Activated CD8-positive, alpha-beta memory T cell treated with anti-CD3 and anti-CD28 coated beads for 4 hours (primary cell): ENCODE results near the gene RAB7B.

Experiments
- DNase-seq, 2 donors: peaks; one replicate each; pipeline ENCODE4 v3.0.0-alpha.2; 2020; ENCODE audit warnings: low read depth in 2 of 2

Gene RAB7B

GRCh38 chr1:206022766-206023165, 19.6 kb upstream of the RAB7B start:
- DNase-seq: no peak

- no peak for DNase-seq
Measured at GRCh38 chr1:206021626-206022365, 18.6 kb upstream of the RAB7B start.

DNA sequence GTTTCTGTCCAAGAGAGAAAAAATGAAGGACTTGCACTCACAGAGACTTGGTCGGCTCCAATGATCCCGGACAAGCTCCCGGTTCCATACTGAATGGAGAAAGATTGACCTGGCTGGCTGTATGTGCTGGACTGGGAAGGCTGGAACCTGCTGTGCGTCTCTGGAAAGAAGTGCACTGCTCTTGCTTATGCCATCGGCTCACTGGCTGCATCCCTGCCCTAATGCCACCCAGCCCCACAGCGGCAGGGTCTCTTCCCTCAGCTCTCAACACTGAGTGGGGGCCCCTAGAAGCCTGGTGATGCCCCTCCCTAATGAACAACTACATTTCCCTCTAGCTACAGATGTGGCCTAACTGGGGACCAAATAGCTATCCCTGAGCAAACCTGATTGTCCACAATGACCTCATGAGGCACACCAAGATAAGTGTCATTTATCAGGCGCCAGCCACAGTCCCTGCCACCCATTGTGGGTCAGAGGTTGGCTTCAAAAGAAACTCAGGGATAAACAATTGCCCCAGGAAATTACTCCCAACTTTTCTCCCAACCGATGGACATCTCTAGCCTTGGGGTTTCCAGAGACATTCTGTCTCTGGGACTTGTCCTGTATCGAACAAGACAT, 17.9 kb upstream of the RAB7B start:
- no peak for DNase-seq

GRCh38 chr1:206020393-206021007, 17.3 kb upstream of the RAB7B start:
- no peak for DNase-seq

DNA sequence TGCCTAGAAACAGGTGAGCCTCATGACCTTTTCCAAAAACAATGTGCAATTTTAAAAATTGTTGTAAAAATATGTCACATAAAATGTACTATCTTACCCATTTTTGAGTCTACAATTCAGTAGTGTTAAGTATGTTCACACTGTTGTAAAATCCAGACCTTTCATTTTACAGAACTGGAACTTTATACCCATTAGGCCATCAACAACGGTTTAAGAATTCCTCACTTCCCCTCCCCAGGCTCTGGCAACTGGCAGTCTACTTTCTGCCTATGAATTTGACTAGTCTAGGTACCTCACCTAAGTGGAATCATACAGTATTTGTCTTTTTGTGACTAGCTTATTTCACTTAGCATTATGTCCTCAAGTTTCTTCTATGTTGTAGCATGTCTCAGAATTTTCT, 11.9 kb upstream of the RAB7B start:
- DNase-seq: no peak

GRCh38 chr1:206014601-206015000, 11.4 kb upstream of the RAB7B start:
- DNase-seq: no peak

DNA sequence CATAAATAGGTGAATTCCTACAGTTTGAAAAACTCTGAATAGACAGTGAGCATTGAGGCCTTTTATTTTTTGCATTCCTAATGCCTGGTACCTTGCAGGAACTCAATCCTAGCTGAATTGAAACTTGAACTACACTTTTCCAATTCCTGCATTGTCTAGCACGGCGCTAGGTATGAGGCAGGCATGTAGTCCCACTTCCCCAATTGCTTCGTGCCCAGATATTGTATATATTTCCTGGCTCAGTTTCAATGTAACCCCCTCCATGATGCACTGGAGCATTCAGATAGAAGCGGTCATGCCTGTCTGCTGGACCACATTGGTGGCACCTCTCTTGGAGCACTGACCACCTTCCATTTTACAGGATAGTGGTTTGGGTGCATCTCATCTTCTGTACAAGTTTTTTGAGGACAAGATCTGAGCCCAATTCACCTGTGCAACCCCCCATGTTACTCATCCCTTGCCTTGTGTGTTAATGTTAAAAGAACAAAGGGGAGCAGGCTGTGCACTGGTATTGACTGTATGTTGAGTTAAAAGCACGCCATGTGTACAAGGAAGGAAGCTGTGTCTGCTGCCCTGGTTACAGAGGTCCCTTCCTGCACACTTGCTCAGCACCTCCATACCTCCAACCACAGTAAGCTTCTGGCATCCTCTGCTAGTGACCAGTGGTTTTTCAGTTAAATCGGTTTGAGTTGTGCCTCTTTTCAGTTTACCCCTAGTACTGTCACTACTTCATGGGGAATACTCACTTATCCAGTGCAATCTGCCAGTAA, 10.0 kb upstream of the RAB7B start:
- no peak for DNase-seq

DNA sequence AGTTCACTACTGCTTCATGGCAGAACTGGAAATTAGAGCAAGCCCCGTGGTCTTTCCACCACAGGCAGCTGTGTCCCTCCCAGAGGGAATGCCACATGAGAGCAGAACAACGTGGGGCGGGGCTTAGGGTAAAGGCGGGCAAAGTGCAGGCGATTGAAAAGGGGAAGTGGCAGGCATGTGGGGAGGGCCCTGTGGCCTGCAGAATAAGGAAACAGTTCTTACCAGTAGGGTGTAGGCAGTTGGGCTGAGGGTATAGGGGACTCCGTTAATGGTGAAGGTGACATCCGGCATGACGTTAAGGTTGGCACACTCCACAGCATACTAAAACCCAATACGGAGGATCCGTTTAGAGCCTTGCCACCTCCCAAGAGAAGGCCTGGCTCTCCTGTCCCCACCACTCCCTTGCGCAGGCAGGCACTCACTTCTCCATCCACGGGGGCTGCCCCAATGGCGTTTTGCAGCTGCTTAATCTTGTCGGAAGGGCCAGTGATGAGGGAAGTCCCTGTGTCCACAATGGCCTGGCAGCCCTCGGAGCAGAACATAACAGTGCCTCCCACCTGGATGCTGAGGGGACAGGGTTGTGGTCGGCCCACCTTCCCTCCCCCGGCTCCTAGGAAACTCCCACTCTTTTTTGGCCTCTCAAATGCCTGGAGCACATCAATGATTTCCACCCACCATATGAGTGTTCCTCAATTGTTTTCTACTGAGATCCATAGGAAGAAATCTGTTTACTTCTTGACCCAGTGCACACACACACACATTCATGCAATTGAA, 9.1 kb upstream of the RAB7B start:
- DNase-seq: no peak

- no peak for DNase-seq
Measured at GRCh38 chr1:206011057-206011456, 7.9 kb upstream of the RAB7B start.

DNA sequence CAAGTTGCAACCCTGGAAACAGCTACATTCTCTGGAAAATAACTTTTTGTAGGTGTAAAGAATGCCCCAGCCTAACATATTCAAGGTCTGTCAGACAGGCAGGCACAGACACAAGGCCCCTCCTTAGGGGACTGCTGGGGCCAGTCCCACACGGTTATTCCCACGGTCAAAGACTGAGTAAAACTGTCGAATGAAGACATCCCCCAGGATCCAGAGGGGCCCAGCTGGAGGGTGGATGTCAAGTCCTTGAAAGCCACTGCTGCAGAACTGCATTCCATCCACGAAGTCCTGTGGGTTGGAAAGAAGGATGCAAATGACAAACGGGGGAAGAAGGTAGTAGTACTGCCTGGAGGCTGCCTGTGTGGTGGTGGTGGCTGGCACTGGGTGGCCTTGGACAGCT, 6.9 kb upstream of the RAB7B start:
- no peak for DNase-seq

- no peak for DNase-seq
Measured at GRCh38 chr1:206006946-206007345, 3.8 kb upstream of the RAB7B start.

DNA sequence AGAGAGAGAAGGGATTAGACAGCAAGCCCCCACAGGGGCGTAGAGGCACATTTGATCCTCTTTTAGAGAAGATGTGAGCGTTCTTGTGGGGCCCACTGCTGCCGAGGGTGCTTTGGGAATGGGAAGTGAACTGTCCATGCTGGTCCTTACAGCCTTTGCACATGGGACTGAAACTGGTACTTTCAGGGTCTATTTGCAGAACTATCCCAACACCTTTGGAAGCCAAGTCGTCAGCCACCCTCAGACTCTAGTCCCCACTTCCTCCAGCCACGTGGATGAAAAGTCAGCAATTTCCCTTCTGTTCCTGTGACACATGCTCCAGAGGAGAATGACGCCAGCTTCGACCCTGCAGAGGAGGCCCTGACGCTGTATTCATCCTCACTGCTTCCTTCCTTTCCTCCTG, 2.6 kb upstream of the RAB7B start:
- no peak for DNase-seq

DNA sequence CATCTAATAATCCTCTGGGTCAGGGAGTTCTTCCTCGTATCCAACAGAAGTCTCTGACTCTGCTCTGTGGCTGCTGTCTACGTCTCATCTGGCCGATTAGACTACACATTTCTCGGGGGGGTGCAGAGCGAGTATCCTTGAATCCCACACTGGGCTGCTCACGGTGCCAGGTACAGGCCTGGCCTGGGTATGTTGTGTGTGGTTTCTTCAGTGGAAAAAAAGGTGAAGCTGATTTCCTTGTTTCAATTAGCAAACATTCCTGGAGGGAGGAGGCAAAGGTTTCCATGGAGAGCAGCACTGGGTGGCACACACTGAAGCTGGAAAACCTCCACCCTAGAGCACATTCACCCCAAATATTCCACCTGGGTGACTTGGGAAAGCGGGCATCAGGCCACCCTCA, 2.0 kb upstream of the RAB7B start:
- DNase-seq: no peak

GRCh38 chr1:206004826-206005225, 1.6 kb upstream of the RAB7B start:
- no peak for DNase-seq

DNA sequence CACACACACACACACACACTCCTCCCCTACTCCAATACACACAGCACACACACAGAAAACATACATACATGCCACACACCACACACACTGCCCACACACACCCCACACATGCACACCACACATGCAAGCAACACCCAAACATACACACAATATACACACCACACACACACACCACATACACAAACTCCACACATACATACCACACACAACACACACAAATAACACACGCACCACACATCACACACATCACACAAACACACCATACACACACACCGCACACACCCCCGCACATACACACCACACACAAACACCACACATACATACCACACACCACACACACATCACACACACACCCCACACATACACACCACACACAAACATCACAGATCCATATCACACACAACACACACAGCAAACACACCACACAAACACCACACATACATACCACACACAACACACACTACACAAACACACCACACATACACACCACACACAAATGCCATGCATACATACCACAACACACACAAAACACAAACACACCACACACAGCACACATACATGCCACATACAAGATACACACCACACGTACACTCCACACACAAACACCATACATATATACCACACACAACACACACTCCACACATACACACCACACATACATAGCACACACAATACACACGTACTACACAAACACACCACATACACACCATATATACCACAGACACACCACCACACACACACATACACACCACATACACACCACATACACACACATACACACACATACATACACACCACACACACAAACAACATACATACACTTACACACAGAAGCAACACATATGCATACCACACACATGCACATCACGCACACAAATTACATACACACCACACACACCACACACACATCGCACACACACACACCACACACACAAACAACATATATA, 932 bp upstream of the RAB7B start:
- DNase-seq: no peak

GRCh38 chr1:206002160-206002559, 1.0 kb downstream of the RAB7B start:
- DNase-seq: no peak

- DNase-seq: no peak
Measured at GRCh38 chr1:206001476-206001888, 1.7 kb downstream of the RAB7B start.

DNA sequence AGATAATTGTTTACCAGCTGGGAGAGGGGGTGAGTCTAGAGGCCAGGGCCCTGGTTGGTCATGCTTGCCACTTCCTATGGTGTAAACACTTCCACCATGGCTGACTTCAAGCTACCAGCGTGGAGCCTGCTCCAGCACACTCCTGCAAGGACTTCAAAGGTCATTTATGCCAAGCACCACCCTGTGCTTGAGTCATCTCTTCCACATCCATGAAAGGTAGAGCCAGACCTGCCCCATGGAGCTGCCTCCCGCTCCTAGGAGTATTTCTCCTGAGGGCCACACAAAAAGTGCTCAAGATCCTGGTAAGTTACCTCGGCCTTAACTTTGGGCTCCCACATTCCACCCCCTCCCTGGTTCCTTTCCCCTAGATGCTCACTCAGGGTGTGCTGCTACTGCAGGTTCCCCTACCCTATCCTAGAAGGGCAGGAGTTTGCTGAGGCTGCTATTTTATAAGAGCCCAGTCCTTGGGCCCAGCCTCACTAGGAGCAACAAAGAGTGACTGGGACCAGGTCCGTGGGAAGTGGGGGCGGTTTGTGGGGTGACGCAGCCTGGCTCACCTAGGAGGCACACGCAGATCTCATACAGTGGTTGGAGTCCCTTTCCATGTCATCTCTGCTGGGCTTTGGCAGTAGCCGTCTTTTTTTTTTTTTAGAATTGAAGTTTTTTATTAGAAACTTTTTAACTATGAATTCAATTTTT, 2.4 kb downstream of the RAB7B start:
- no peak for DNase-seq

GRCh38 chr1:205998457-205999241, 4.5 kb downstream of the RAB7B start:
- DNase-seq: no peak
